Lower leg skin (tissue), 3 donors: ENCODE data around the gene SAMD4B.

ENCODE experiments used
- CTCF ChIP-seq, 3 donors: fragments of 450-650 bp; IDR thresholded peaks; one replicate each; pipeline ENCODE4 v1.5.1; 2016; ENCODE audit warnings: antibody characterized with exemption in 3 of 3, mild to moderate bottlenecking in 3 of 3, moderate library complexity in 2 of 3
- POLR2A ChIP-seq, 2 donors: fragments of 450-650 bp; IDR thresholded peaks; one replicate each; pipeline ENCODE4 v1.6.1; 2016 to 2017; ENCODE audit warnings: antibody characterized with exemption in 2 of 2, mild to moderate bottlenecking in 1 of 2, moderate library complexity in 1 of 2

GRCh38 chr19:39382991-39383828, 41.0 kb downstream of the SAMD4B start:
- TF ChIP-seq CTCF (IDR thresholded peaks at IDR 0.05), result no peak
- TF ChIP-seq POLR2A (IDR thresholded peaks at IDR 0.05), result no peak
